Transverse colon (tissue), 3 donors: Measurements from ENCODE around the gene GNG4.
"Not testable (repeated sequence)": the region's sequence is repeated elsewhere in the genome, so short reads cannot be mapped to it uniquely, and the experiment has no call there.

Experiments
- CTCF ChIP-seq, 5 experiments: fragments of 200-600 bp in 3 of 5; fragments of 450-650 bp in 2 of 5; sonication (generic) in 3 of 5; IDR thresholded peaks; 1 replicate in 2 of 5; 2 replicates in 3 of 5; pipeline ENCODE4 v1.5.1; 2016 to 2017; ENCODE audit warnings: antibody characterized with exemption in 5 of 5, inconsistent platforms in 3 of 5, mild to moderate bottlenecking in 2 of 5, moderate library complexity in 1 of 5
- POLR2A ChIP-seq: fragments of 450-650 bp; IDR thresholded peaks from one replicate; pipeline ENCODE4 v1.6.1; 2016; ENCODE audit warnings: antibody characterized with exemption, mild to moderate bottlenecking, moderate library complexity

GRCh38 chr1:235546369-235547155 is 103.0 kb downstream of the GNG4 start:
- TF ChIP-seq CTCF (IDR thresholded peaks at IDR 0.05); POLR2A: not testable (repeated sequence)
